Ovary (tissue), 3 donors: Measurements from ENCODE around the gene ADO.

Experiments
- EP300 ChIP-seq: sonication (generic); formaldehyde crosslinking; IDR thresholded peaks from one replicate; pipeline ENCODE4 v1.6.1; 2017; ENCODE audit warnings: antibody characterized with exemption
- POLR2A ChIP-seq: fragments of 450-650 bp; IDR thresholded peaks from one replicate; pipeline ENCODE4 v1.6.1; 2017; ENCODE audit warnings: antibody characterized with exemption, mild to moderate bottlenecking, moderate library complexity
- TF ChIP-seq, protein P1 (sequence below), 3 donors: fragments of 450-650 bp in 2 of 3; fragments of 200-600 bp in 1 of 3; IDR thresholded peaks; one replicate each; pipeline versions ENCODE4 v1.5.1 to v1.8.0; 2016 to 2022; ENCODE audit warnings: antibody characterized with exemption in 3 of 3, mild to moderate bottlenecking in 1 of 3
- donor health status: DM: no; HTN: no; CAD: no.

- TF ChIP-seq, protein P1, sequence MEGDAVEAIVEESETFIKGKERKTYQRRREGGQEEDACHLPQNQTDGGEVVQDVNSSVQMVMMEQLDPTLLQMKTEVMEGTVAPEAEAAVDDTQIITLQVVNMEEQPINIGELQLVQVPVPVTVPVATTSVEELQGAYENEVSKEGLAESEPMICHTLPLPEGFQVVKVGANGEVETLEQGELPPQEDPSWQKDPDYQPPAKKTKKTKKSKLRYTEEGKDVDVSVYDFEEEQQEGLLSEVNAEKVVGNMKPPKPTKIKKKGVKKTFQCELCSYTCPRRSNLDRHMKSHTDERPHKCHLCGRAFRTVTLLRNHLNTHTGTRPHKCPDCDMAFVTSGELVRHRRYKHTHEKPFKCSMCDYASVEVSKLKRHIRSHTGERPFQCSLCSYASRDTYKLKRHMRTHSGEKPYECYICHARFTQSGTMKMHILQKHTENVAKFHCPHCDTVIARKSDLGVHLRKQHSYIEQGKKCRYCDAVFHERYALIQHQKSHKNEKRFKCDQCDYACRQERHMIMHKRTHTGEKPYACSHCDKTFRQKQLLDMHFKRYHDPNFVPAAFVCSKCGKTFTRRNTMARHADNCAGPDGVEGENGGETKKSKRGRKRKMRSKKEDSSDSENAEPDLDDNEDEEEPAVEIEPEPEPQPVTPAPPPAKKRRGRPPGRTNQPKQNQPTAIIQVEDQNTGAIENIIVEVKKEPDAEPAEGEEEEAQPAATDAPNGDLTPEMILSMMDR (IDR thresholded peaks at IDR 0.05): peak in 1 of 3 donors; percentile 11
- TF ChIP-seq EP300 (no peak), POLR2A (peak; percentile 50)
These were observed at the start of gene ADO for GRCh38 chr10:62804356-62805230.
